Smooth muscle cell of the brain vasculature (primary cell): Measurements from ENCODE around the gene NR3C1.

ENCODE experiments used
- DNase-seq: peaks from one replicate; pipeline ENCODE4 v3.0.0-alpha.2; 2012; ENCODE audit warnings: low read depth, low spot score

NR3C1 gene

DNA sequence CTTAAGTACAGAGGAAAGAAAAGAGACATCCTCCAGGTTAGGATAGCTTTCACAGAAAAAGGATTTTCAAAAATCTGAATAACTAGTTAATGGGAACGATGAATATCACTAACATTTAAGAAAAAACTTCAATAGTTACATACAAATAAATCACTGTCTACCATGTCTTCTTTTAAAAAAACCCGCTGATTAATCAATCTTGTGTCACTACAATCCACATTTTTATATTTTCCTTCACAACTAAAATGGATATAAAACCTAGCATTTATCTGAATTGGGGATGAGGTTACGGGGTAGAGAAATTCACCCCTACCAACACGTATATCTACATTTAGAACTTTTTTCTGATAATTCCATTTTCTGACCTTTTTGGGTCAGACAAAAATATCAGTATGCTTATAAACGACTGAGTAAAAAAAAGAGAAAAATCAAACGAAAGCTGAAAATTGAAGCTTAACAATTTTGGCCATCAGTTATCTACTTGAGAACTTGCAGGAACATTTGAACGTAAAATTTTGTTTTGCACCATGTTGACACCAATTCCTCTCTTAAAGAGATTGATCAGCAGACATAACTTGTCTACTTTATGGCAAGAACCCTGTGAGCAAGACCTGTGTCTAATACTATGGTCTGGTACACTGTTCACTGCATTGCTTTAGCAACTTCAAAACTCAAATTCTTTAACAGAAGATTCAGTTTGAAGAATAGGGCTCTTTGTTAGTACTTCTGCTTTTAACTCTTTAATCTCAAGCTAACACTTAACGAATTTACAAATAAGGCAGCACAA is 4.8 kb downstream of the NR3C1 start:
- DNase-seq = no peak

DNA sequence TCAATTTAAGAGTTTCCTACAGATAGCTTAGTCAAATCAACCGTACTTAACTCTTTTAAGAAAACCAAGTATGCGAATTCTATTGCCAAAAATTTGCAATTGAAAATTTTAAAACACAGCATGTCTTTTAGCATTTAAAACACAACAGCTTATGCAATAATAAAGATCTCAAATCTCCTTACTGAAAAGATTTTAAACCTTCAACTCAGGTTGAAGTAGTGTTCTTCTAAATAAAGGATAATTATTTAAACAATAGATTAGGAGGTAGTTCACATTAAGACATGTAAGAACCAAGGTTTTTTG is 5.5 kb downstream of the NR3C1 start:
- DNase-seq = no peak

DNA sequence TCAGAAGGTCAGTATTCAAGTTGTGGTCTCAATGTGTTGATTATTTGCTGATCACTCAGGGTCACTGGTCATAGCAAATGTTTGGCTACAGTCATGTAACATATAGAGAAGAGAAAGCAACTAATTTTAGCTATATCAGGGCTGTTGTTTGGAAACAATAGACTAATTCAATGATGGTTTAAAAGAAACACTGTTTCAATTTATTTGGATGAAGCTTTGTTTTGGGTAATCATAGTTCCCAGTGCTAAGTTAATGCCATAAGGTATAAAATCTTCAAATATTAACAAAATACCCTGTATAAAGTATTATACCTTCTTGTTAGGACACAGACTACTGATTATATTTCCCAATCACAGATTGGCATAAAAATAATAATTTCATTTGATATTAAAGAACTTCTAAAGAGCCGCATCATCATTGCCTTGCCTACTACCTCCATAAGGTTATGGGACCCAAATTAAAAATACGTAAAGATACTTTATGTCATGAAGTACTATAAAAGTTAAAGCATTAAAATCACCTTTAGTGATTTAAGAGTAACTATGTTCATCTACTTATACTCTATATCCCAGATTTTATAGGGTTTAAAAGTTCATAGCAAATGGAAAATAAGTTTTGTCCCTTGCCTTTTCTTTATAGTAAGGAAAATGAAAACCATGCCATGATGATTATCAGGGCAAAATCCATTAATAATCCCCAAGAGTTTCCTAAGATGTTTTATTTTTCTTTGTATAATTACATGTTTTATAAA is 6.0 kb downstream of the NR3C1 start:
- no peak for DNase-seq

DNA sequence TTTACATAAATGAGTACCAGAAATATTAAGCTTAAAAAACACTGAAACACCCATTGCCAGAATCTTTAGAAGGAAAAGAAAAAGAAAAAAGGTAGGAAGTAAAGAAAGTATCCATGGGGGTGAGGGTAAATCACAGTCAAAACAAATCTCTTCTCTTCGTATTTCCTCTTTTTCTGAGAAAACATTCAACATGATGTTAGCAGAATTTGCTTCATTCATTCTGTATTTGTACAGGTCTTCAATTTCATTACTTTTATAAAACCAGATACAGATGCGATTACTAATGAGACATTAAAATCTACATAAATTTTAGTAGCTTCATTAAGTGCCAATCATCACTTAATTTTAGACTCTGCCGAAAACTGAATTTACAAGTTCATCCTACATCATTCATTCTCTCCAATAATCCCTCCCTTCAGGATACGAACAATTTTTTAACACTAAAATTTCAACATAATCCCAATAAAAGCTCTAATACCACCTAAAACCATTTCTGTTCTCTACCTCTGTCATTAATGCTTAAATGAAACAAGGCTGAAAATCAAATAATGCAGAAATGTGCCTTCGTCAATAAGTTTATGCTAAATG is 7.0 kb downstream of the NR3C1 start:
- no peak for DNase-seq

DNA sequence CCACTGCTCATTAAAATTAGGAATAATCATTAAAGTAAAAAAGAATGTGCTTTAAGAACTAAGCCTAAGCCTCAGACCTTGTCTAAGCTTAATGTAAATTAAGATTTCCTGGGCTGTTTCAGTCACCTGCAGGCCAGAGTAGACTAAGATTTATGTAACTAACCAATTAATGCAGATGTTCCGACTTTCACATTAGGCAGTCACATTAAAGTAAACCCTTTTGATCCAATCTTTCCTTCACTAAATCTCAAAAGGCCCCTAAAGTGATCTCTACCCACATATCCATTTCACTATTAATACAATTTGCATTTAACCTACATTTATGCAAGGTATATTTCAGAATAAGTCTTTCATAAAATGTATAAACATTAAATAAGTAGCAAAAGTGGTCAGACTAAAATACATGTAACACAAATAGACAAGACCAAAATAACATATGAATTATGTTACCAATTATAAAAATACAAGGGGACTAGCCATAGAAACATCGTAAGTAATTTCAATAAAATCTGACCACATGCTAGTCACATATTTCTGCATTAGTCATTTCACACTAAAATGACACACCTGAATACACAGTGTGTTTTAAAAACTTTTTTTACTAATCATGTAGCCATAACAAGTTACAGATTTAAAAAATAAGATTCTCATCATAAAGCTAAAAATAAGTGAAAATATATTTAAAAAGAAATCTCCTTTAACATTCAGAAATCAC is 7.7 kb downstream of the NR3C1 start:
- no peak for DNase-seq

DNA sequence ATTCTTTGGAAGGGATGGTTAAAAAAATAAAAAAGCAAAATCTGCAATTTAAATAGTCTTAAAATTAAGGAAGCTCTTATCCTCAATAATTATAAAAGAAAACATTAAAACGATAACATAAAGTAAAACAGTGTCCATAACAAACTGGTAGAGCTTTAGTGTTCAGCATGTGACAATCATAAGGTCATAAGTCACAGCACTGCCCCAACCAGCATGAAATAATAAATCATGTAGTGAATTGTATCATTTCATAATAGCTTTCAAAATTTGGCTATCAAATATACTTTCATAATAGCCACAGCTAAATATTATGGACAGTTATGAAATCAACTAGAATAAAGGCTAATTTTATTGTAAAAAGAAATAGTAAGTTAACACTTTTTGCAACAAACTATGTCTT is 10.0 kb downstream of the NR3C1 start:
- no peak for DNase-seq

DNA sequence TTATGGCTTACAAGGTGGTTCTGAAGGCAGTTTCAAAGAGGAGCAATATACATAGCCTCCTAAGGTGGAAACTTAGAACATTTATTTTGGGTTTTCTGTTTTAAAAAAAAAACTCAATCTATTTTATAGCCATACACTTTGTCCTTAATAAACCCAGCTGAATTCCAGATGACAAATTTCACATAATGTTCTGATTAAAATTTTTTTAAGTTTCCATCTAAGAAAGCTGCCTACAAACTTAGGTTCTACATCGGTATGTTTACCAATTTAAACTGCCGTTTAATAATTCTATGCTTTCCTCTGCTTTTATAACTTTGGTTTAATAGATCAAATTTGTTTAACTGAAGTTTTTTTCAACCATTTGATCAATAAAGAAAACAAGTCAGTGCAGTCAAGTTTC is 12.5 kb downstream of the NR3C1 start:
- no peak for DNase-seq

DNA sequence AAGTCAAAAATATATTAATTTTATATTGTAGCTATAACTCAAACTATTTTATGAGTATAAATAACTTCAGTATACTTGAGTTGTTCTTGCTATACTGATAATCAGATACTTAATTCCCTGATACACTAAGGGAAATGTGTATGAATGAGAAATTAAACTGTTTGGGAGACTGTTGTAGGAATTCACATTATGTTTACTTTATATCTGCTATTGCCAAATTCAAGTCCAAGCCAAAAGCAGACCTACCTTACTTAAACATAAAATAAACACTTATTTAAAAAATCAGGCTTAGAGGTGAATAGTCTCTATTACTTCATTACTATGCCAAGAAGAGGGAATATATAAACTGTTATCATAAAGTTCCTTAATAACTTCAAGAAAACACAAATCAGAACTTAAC is 13.2 kb downstream of the NR3C1 start:
- no peak for DNase-seq

DNA sequence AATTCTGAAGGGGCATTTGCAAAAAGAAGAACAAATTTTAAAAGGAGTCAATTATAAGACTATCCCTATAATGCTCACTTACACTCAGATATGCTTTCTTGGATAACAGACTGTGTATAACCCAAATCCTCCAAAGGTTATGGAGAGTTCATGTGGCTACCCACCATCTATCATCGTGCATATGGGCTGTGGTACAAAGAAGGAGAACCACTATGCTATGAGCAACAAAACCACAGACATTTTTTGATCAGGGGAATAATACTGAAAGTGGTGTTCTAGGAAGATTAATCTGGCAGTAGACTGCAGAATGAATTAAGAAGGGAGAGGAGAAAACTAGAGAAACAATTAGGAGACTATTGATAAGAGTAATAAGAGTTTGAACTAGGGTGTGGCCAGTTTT is 16.8 kb downstream of the NR3C1 start:
- DNase-seq = no peak

DNA sequence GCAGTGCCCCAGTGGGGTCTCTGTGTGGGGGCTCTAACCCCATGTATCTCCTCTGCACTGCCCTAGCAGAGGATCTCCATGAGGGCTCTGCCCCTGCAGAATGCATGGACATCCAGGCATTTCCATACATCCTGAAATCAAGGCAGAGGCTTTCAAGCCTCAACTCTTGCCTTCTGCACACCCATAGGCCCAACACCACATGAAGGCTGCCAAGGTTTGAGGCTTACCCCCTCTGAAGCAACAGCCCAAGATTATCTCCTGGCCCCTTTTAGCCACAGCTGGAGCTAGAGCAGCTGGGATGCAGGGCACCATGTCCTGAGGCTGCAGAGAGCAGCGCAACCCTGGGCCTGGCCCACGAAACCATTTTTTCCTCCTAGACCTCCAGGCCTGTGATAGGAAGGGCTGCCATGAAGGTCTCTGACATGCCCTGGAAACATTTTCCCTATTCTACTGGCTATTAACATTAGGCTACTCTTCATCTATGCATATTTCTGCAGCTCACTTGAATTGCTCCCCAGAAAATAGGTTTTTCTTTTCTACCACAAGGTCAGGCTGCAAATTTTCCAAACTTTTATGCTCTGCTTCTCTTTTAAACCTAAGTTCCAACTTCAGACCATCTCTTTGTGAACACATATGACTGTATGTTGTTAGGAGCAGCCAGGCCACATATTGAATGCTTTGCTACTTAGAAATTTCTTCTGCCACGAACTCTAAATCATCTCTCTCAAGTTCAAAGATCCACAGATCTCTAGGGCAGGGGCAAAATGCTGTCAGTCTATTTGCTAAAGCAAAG is 18.4 kb downstream of the NR3C1 start:
- DNase-seq = no peak

DNA sequence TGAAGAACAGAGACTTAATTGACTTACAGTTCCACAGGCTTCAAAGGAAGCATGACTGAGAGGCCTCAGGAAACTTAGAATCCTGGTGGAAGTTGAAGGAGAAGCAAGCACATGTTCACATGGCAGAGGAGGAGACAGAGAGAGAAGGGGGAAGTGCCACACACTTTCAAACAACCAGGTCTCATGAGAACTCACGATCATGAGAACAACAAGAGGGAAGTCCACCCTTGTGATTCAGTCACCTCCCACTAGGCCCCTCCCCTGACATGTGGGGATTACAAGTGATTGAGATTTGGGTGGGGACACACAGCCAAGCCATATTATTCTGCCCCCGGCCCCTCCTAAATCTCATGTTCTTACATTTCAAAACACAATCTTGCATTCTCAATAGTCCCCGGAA is 19.5 kb downstream of the NR3C1 start:
- no peak for DNase-seq

DNA sequence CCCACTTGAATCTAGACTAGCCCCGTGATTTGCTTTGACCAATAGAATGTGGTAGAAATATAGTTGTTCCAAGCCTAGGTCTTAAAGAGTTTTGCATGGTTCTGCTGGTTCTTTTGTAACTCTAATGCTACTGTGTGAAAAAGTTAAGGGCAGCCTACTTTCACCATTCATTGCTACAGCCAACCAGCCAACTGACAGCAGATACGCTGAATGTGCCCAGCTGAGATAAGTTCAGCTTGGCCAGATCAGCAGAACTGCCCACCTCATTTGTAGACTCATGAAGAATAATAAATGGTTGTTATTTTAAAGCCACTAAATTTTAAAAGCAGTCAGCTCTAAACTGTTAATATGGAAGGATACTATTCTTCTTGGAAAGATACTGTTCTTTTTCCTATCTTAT is 23.9 kb downstream of the NR3C1 start:
- DNase-seq = no peak

DNA sequence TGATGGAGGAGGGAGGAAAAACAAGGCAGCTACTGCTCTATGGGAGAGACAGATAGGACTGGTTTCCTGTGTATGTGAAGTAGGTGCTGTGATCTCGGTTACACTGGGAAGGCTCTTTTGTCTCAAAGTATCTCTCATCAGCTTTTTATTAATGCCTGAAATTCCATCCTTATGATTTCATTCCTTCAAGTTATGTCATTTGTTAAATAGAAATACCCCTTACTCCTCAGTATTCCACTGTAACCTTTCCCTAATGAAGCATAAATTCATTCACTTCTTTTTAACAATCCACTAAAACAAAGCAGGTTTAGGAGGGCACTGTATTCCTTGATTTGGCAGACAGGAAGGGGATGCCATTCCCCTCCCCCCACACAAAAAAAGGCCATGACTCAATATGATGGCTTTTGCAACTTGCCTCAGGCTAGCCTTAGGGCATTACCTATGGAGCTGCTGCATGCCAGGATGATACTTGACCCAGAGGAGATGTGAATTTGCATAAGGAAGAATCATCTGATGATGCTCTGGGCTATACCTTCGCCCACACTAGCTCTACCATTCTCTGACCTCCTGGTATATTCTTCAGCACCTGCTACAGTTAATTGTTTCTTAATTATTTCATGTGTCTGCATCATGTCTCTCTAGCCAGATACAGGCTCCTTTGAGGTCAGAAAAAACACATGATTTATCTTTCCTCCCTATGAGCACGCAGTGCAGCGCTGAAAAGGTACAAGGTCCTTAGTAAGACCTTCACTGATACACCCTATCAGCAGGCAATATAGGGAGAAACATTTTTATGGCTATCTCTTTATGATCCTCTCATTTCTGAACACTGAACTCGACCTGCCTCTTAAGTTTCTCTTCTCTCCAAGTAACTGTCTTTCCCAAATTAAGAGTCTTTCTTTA is 26.3 kb downstream of the NR3C1 start:
- no peak for DNase-seq

DNA sequence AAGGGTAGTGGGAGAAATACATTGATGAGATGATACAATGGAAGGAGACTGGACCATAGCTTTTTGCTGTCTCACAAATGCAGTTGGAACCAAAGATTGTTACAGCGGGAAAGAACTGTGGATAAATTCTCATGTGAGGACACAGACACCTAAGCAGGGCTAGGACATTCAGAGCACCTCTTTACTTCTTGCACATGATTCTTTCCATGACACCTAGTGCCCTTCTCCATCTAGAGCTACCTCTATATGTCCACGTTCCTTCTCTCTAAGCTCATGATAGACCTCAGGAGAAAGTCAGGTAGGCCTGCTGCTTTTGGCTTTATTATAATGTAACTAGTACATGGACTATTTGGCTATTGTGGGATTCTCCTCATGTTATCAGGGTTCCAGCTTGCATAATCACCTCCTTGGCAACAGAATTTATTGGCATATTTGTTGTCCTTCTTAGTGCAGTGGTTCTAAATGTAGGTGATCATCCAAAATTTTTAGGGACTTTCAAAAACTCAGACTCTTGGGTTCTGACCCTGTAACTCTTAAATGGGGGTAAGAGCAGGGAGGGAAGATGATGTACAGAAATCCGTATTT is 27.2 kb downstream of the NR3C1 start:
- no peak for DNase-seq

DNA sequence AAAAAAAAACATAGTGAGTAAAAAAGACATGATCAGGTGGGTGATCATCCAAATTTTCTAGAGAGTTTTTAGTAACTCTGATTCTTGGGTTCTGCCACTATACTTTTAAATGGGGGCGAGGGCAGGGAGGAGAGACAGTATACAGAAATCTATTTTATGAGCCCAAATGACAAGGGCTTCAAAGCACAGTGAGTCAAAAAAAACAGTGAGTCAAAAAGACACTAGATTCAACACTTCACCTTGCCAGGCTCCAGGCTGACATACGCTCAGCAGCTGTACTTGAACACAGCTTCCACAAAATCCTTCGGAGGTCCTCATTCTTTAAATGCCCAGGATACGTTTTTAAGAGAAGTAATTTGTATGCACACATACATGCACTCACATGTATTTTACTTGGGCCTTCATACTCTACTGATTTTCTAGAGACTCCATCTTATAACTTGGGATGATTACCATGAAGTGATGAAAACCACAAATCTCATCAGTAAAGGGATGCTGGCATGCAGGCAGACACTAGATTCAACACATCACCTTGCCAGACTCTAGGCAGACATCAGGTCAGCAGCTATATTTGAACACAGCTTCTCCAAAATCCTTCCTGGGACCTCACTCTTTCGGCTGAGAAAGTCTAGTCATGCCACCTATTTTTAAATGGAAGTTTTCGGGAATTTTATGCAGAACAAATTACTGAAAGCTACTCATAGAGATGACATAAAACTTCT is 28.8 kb downstream of the NR3C1 start:
- no peak for DNase-seq

DNA sequence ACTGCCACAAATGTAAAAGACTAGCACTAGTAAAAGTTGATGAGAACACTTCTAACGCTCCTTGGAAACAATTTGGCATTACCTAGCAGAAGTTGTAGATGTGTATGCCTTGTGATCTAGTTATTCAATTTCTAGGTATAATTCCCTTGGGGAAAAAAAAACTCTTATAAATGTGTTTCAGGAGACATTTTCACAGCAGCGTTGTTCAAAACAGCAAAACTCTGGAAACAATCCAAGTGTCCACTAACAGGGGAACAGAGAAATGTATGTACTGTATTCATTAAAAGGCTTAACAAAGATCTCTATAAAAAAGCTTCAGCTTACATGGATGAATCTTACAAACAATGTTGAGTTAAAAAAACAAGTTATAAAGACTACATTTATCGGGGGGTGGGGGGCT is 30.4 kb downstream of the NR3C1 start:
- DNase-seq = no peak

DNA sequence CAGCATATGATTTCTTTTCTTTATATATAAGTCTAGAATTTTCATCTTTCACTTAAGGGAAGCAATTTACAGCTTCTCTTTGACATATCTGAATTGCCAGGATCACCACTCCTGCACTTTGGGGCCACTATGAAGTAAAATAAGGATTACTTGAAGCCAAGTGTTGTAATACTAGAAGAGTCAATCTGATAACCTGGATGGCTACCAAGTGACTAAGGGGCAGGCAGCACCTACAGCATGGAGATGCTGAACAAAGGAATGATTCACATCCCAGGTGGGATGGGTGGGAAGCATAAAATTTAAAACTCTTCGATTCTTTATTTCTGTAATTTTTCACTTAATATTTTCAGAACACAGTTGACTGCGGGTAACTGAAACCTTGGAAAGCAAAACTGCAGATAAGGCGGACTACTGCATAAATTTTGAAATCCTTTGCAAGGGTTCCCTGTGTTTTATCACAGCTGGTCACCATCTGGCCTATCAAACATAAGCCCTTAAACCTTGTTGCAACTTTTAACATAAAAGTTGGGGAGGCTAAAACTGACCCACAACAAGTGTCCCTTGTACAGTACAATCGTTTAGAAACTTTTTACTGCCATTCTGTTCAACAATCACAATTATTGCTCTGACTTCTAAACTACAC is 31.2 kb downstream of the NR3C1 start:
- DNase-seq = no peak

DNA sequence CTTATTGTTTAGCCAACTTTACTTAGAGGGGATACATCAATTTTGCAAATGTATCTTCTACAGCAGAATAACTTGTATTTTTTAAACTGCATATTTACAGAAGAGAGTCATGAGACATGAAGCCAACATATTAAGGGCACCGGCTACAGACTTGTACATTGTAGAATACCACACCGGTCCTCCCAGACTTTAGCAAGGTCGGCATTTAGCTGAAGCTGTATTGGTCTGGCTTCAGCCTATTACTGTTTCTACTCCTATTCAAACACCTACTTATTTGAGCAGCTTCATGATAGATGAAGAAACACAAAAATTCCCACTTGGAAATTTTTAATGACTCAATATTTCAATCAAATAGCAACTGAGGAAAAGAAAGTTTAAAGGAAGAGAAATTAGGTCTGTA is 33.0 kb downstream of the NR3C1 start:
- DNase-seq = no peak

DNA sequence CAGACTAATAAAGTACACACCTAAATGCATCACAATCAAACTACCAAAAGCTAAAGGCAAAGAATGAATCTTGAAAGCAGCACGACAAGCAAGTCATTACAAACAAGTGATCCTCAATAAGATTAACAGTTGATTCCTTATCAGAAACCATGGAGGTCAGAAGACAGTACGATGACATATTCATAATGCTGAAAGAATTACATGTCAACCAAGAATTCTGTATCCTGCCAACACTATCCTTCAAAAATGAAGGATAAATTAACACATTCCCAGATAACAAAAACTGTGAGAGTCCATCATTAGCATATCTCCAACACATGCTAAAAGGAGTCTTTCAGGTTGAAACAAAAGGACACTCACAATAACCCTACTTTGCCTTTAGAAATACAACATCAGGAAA is 39.4 kb downstream of the NR3C1 start:
- DNase-seq = no peak
